OCI-LY3 (cell line): ENCODE results near the gene STRIP1.

Source experiments
- EZH2phosphoT487 ChIP-seq: fragments of 200-600 bp; shearing (Covaris generic); IDR thresholded peaks from 2 replicates; pipeline ENCODE4 v1.6.1; 2018; ENCODE audit warnings: antibody characterized with exemption, mixed run types, low read depth
- TF ChIP-seq, protein P1 (sequence below): fragments of 200-600, 300-600 bp; sonication (generic); IDR thresholded peaks from 2 replicates; pipeline ENCODE4 v1.5.1; 2014; ENCODE audit warnings: antibody characterized with exemption, low read length, low read depth

DNA sequence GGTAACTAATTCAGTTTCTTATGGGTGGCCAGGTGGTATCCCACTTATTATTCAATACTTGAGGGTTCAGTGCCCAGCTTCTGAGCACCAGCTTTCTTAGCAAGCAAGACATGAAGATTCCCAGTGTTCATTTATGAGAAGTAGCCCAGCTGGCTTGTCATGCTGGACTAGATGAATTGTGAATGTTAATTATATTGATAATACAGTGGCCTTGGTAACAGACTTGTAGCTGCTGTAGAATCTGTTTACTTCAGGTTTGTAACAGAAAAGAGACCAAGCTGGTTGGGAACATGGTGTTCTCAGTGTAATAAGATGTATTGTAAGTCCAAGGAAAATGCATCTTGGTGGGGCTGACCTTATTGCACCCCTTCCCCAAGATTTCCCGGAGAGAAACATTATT, 39.8 kb upstream of the STRIP1 start:
- no peak for TF ChIP-seq EZH2phosphoT487
- TF ChIP-seq, protein P1, sequence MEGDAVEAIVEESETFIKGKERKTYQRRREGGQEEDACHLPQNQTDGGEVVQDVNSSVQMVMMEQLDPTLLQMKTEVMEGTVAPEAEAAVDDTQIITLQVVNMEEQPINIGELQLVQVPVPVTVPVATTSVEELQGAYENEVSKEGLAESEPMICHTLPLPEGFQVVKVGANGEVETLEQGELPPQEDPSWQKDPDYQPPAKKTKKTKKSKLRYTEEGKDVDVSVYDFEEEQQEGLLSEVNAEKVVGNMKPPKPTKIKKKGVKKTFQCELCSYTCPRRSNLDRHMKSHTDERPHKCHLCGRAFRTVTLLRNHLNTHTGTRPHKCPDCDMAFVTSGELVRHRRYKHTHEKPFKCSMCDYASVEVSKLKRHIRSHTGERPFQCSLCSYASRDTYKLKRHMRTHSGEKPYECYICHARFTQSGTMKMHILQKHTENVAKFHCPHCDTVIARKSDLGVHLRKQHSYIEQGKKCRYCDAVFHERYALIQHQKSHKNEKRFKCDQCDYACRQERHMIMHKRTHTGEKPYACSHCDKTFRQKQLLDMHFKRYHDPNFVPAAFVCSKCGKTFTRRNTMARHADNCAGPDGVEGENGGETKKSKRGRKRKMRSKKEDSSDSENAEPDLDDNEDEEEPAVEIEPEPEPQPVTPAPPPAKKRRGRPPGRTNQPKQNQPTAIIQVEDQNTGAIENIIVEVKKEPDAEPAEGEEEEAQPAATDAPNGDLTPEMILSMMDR = no peak
